ENCODE results near the gene APBA2.

The APBA2 gene

DNA sequence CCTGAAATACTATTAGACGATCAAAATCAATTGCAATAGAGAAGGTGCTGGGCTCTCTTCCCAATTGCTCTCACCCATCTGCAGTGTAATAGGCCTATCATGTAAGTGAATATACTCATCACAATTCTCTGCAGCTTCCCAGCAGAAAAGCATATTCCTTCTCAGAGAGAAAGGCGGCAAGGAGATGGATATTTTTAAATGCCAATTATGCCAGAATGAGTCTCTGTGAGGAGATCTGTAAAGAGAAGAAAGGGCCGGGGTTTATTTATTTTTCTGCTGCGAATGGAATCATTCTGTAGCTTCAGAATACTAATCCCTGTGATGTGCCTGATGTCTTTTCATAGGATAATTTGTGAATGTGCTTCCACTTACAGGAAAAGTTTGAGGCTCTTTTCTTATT, 112.0 kb downstream of the APBA2 start:
- TF ChIP-seq, protein P1, sequence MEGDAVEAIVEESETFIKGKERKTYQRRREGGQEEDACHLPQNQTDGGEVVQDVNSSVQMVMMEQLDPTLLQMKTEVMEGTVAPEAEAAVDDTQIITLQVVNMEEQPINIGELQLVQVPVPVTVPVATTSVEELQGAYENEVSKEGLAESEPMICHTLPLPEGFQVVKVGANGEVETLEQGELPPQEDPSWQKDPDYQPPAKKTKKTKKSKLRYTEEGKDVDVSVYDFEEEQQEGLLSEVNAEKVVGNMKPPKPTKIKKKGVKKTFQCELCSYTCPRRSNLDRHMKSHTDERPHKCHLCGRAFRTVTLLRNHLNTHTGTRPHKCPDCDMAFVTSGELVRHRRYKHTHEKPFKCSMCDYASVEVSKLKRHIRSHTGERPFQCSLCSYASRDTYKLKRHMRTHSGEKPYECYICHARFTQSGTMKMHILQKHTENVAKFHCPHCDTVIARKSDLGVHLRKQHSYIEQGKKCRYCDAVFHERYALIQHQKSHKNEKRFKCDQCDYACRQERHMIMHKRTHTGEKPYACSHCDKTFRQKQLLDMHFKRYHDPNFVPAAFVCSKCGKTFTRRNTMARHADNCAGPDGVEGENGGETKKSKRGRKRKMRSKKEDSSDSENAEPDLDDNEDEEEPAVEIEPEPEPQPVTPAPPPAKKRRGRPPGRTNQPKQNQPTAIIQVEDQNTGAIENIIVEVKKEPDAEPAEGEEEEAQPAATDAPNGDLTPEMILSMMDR (IDR thresholded peaks at IDR 0.05; ENCODE audit: extremely low read depth, missing control alignments), result no peak
- no peak for DNase-seq (ENCODE audit: low spot score)

DNA sequence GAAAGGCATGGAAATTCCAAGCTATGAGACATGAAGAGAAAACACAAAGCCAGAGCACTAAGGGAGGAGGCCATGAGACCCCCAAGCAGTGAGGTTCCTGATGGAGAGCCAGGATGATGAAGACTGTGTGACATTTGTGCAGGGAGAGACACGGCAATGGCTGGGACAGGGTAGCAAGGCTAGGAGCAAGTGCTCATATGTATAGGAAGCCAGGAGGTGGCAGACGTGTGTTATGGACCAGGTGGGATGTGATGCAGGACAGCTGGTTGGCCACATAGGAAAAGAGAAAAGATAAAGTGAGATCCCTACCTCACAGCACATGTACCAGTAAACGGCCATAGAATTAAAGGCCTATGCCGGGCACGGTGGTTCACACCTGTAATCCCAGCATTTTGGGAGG, 112.7 kb downstream of the APBA2 start:
- DNase-seq (ENCODE audit: low spot score), result no peak
- TF ChIP-seq, protein P1 (IDR thresholded peaks at IDR 0.05; ENCODE audit: extremely low read depth, missing control alignments), result no peak

DNA sequence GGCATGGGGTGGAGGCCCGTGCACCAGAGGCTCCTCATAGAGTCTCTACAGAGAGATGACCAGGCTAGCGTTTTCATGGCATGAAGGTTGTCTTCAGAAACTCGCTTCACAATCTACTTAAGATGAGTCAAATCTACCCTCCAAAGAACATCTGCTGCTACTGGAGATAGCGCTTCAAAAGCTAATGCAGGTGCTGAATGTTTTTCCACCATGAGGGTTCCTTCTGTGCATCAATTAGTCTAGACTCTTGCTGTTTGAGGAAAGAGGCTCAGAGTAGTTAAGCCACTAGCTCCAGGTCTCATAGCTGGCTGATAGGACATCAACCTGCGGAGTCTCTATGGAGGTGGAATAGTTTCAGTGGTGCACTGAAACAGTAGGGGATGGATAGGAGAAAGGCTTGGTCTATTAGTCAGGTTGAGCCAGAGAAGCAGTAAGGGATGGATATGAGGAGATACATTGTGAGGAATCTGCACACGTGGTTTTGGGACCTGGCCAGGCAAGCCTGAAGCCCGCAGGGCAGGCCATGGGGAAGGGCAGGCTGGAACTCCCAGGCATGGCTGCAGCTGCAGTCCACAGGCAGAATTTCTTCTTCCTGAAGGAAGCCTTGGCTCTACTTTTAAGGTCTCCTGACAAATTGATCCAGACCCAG, 117.5 kb downstream of the APBA2 start:
- TF ChIP-seq, protein P1 (IDR thresholded peaks at IDR 0.05; ENCODE audit: extremely low read depth, missing control alignments), result no peak
- DNase-seq (ENCODE audit: low spot score), result no peak

DNA sequence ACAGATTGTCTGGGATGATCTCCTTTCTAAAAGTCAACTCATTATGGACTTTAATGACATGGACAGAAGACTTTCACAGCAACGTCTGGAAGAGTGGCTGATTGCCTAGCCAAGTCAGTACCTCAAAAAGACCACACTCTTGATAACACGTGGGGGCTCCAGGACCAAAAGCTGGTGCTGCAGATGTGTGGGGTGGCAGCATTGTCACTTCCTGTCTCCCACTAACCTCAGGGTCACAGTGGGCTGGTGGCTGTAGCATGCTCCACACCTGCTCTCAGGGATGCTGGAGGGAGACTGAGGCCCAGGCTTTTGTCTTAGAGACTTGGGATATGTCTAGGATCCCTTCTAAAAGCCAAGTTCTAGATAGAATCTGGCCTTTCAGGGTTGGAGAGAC, 118.1 kb downstream of the APBA2 start:
- TF ChIP-seq, protein P1 (IDR thresholded peaks at IDR 0.05; ENCODE audit: extremely low read depth, missing control alignments), result no peak
- DNase-seq (ENCODE audit: low spot score), result no peak

DNA sequence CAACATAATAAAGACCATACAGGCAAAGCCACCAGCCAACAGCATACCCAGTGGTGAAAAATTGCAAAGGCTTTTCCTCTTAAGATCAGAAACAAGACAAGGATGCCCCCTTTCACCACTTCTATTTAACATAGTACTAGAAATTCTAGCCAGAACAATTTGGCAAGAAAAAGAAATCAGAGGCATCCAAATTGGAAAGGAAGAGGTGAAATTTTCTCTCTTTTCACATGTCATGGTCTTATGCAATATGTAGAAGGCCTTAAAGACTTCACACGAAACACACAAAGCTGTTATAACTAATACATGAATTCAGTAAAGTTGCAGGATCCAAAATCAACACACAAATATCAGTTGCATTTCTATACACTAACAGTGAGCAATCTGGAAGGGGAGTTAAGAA, 120.2 kb downstream of the APBA2 start:
- TF ChIP-seq, protein P1 (IDR thresholded peaks at IDR 0.05; ENCODE audit: extremely low read depth, missing control alignments), result no peak
- DNase-seq (ENCODE audit: low spot score), result no peak

DNA sequence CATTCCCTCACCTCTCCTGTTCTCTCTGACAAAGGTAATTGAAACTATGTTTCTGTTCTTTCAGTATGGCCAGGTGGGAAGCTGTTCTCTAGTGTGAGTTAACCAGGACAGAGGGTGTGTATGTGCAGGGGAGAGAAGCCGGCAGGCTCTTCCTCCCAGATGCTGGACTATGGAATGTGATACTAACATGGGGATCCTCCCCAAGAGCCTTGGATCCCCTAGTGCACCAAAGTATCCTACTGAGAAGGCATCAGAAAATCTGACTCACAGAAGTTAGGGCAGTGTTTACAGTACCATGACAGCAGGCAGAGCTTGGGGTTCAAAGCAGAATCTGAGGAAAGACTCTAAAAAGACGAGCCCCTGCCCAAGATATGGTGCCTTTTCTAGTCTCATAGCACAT, 123.1 kb downstream of the APBA2 start:
- no peak for DNase-seq (ENCODE audit: low spot score)
- TF ChIP-seq, protein P1 (IDR thresholded peaks at IDR 0.05; ENCODE audit: extremely low read depth, missing control alignments), result no peak

DNA sequence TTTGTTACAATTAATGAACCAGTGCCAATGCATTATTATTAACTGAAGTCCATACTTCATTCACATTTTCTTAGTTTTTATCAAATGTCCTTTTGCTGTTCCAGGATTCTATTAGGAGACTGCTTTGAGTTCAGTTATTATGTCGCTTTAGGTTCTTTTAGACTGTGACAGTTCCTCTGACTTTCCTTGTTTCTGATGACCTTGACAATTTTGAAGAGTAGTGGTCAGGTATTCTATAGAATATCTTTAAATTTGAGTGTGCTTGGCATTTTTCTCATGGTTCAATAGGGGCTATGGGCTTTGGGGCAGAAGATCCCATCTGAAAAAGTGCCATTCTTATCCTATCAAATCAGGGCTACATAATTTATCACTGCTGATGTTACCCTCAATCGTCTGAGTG, 126.3 kb downstream of the APBA2 start:
- TF ChIP-seq, protein P1 (IDR thresholded peaks at IDR 0.05; ENCODE audit: extremely low read depth, missing control alignments), result no peak
- DNase-seq (ENCODE audit: low spot score), result no peak

All from GM20000 (cell line).